Endodermal cell (in vitro differentiated cells): ENCODE measurements around the gene HMOX2. TPM values are rescaled to one million over a fixed set of nuclear protein-coding genes. Genes with fewer than 3 reads are reported as not detected.

ENCODE experiments used
- DNase-seq: peaks from one replicate; pipeline ENCODE4 v3.0.0-alpha.2; 2017
- H3K27ac ChIP-seq: 2 replicates; pipeline ENCODE4 v1.5.1; 2013; ENCODE audit warnings: mild to moderate bottlenecking, low read depth, low read length, moderate library complexity
- H3K27me3 ChIP-seq: 2 replicates; pipeline ENCODE4 v1.6.1; 2013; ENCODE audit warnings: mild to moderate bottlenecking, low read length, moderate library complexity; ENCODE audit not compliant: insufficient read depth, control insufficient read depth, poor library complexity, severe bottlenecking
- H3K36me3 ChIP-seq: 2 replicates; pipeline ENCODE4 v1.7.0; 2013; ENCODE audit warnings: mild to moderate bottlenecking, low read length, moderate library complexity; ENCODE audit not compliant: control insufficient read depth, insufficient read depth
- H3K4me1 ChIP-seq: one replicate; pipeline ENCODE4 v1.7.0; 2013; ENCODE audit warnings: low read length; ENCODE audit not compliant: control insufficient read depth, insufficient read depth
- H3K4me3 ChIP-seq: 2 replicates; pipeline ENCODE4 v1.5.1; 2013; ENCODE audit warnings: mild to moderate bottlenecking, low read length, moderate library complexity
- H3K9ac ChIP-seq: 2 replicates; pipeline ENCODE4 v1.6.1; 2013; ENCODE audit warnings: mild to moderate bottlenecking, low read length, moderate library complexity; ENCODE audit not compliant: poor library complexity, severe bottlenecking; ENCODE audit errors: extremely low read depth
- H3K9me3 ChIP-seq: 2 replicates; pipeline ENCODE4 v1.6.1; 2013; ENCODE audit warnings: mild to moderate bottlenecking, low read length, moderate library complexity; ENCODE audit not compliant: control insufficient read depth
- H3K27ac Mint-ChIP-seq: 2 replicates; pipeline ENCODE4 v1.8.0; 2020; ENCODE audit warnings: mixed read lengths
- H3K27me3 Mint-ChIP-seq: 2 replicates; pipeline ENCODE4 v1.8.0; 2021; ENCODE audit warnings: mild to moderate bottlenecking, mixed read lengths; ENCODE audit not compliant: insufficient read depth
- H3K36me3 Mint-ChIP-seq: 2 replicates; pipeline ENCODE4 v1.8.0; 2020; ENCODE audit warnings: low read depth, mixed read lengths
- H3K4me1 Mint-ChIP-seq: 2 replicates; pipeline ENCODE4 v1.8.0; 2020; ENCODE audit warnings: mixed read lengths
- H3K4me3 Mint-ChIP-seq: 2 replicates; pipeline ENCODE4 v1.8.0; 2020; ENCODE audit warnings: mild to moderate bottlenecking, moderate library complexity, mixed read lengths
- H3K9me3 Mint-ChIP-seq: 2 replicates; pipeline ENCODE4 v1.8.0; 2020; ENCODE audit warnings: mild to moderate bottlenecking, mixed read lengths
- CTCF ChIP-seq: fragments of 200-600 bp; sonication (generic); conservative IDR thresholded peaks from 2 replicates; pipeline ENCODE4 v1.5.0; 2021; ENCODE audit warnings: antibody characterized with exemption, mild to moderate bottlenecking
- WGBS, 2 experiments: methylation state at CpG; one replicate each; pipeline versions ENCODE4 v1.1.5 to v1.1.7; 2013; ENCODE audit warnings: missing lambda C conversion rate in 2 of 2, mixed read lengths in 1 of 2; ENCODE audit not compliant: insufficient coverage in 1 of 2, insufficient read length in 1 of 2; 5-methylcytosine and 5-hydroxymethylcytosine counted together
- total RNA-seq, 2 donors: library from RNA; stranded (reverse); fragmentation: NEBNext Ultra II Directional in 1 of 2; extraction: Animal tissue kit (Norgen Biotek cat#: 25700) in 1 of 2; gene quantifications; 2 replicates in 1 of 2; 3 replicates in 1 of 2; pipeline ENCODE4 v1.2.1, GENCODE V29; 2021

Gene HMOX2
- total RNA-seq, 2 donors from 2014 or later: 26.3 to 27.7 TPM

GRCh38 chr16:4487955-4488498 lies 11.8 kb downstream of the HMOX2 start:
- Mint-ChIP-seq H3K27ac (no peak overlapping the region), H3K36me3 (peaks cover 10% of the 10 kb centered on the region), H3K4me1 (peaks cover 8% of the 10 kb centered on the region), H3K4me3 (no peak overlapping the region), H3K9me3 (no peaks in the 10 kb centered on the region), H3K27me3 (no peaks in the 10 kb centered on the region)
- H3K9ac ChIP-seq: no peak overlapping the region
- no peak for DNase-seq
- H3K27ac ChIP-seq: no peak overlapping the region
- no peaks in the 10 kb centered on the region for H3K27me3 ChIP-seq
- H3K4me1 ChIP-seq: no peaks in the 10 kb centered on the region
- 95 to 100% methylated on average over 1 to 5 of the region's 5 CpGs for WGBS, 2 experiments
- no peak overlapping the region for H3K4me3 ChIP-seq
- TF ChIP-seq CTCF: no peak
- no peaks in the 10 kb centered on the region for H3K9me3 ChIP-seq
- peaks cover 14% of the 10 kb centered on the region for H3K36me3 ChIP-seq

- Histone ChIP-seq H3K4me3 (no peak overlapping the region), H3K9ac (no peak overlapping the region), H3K4me1 (no peaks in the 10 kb centered on the region), H3K9me3 (no peaks in the 10 kb centered on the region), H3K27ac (no peak overlapping the region), H3K27me3 (no peaks in the 10 kb centered on the region), H3K36me3 (peaks cover 14% of the 10 kb centered on the region)
- H3K4me1 Mint-ChIP-seq: peaks cover 8% of the 10 kb centered on the region
- DNase-seq: no peak
- no peak overlapping the region for H3K4me3 Mint-ChIP-seq
- no peak for TF ChIP-seq CTCF
- H3K9me3 Mint-ChIP-seq: no peaks in the 10 kb centered on the region
- WGBS, 2 experiments: 93% methylated on average over 1 of the region's 1 CpG; no CpG with 5 or more reads in 1 of the 2 experiments
- H3K27me3 Mint-ChIP-seq: no peaks in the 10 kb centered on the region
- H3K27ac Mint-ChIP-seq: no peak overlapping the region
- H3K36me3 Mint-ChIP-seq: peaks cover 10% of the 10 kb centered on the region
These were observed 12.3 kb downstream of the HMOX2 start for GRCh38 chr16:4488499-4488967.

- Mint-ChIP-seq H3K27me3 (no peaks in the 10 kb centered on the region), H3K9me3 (no peaks in the 10 kb centered on the region), H3K4me3 (no peak overlapping the region), H3K36me3 (peaks cover 7% of the 10 kb centered on the region), H3K4me1 (peaks cover 8% of the 10 kb centered on the region), H3K27ac (no peak overlapping the region)
- no peaks in the 10 kb centered on the region for H3K4me1 ChIP-seq
- 97% methylated on average over 2 to 4 of the region's 5 CpGs for WGBS, 2 experiments
- H3K4me3 ChIP-seq: no peak overlapping the region
- H3K27ac ChIP-seq: no peak overlapping the region
- H3K27me3 ChIP-seq: no peaks in the 10 kb centered on the region
- H3K36me3 ChIP-seq: peaks cover 14% of the 10 kb centered on the region
- no peak for DNase-seq
- no peaks in the 10 kb centered on the region for H3K9me3 ChIP-seq
- no peak for TF ChIP-seq CTCF
- H3K9ac ChIP-seq: no peak overlapping the region
These were observed 12.8 kb downstream of the HMOX2 start for GRCh38 chr16:4489030-4489429.
